Measurements from ENCODE around the gene SUPT16H.

DNA sequence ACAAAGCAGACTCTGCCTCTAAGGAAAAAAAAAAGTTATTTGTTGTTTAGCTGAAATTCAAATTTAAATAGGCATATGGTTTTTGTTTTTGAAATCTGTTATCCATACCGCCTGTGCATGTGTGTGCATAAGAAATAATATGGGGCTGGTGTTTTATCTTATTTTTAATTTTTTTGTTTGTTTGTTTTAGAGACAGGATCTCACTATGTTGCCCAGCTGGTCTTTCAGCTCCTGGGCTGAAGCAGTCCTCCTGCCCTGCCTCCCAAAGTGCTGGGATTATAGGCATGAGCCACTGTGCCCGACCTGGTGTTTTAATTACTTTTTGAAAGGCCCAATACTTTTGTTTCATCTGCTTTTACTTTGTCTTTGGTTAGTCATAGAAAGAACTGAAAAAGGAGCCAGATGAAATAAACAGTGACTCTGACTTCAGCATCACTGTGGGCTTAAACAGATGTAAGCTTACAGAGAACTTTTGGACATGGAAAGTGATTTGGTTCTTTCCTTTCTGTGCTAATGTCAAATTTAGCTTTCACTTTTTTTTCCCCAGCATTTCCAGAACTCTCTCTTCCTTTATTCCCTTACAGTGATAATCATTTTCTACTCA lies 37.2 kb downstream of the SUPT16H start:
- TF ChIP-seq, protein P1, sequence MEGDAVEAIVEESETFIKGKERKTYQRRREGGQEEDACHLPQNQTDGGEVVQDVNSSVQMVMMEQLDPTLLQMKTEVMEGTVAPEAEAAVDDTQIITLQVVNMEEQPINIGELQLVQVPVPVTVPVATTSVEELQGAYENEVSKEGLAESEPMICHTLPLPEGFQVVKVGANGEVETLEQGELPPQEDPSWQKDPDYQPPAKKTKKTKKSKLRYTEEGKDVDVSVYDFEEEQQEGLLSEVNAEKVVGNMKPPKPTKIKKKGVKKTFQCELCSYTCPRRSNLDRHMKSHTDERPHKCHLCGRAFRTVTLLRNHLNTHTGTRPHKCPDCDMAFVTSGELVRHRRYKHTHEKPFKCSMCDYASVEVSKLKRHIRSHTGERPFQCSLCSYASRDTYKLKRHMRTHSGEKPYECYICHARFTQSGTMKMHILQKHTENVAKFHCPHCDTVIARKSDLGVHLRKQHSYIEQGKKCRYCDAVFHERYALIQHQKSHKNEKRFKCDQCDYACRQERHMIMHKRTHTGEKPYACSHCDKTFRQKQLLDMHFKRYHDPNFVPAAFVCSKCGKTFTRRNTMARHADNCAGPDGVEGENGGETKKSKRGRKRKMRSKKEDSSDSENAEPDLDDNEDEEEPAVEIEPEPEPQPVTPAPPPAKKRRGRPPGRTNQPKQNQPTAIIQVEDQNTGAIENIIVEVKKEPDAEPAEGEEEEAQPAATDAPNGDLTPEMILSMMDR (IDR thresholded peaks at IDR 0.05 in 4 of 5, conservative IDR thresholded peaks at IDR 0.05 in 1 of 5) = no peak
- no peak for TF ChIP-seq POLR2A (IDR thresholded peaks at IDR 0.05)

All from gastrocnemius medialis (tissue), 4 donors.